Measurements from ENCODE around the gene ACSS2.

ACSS2 gene

DNA sequence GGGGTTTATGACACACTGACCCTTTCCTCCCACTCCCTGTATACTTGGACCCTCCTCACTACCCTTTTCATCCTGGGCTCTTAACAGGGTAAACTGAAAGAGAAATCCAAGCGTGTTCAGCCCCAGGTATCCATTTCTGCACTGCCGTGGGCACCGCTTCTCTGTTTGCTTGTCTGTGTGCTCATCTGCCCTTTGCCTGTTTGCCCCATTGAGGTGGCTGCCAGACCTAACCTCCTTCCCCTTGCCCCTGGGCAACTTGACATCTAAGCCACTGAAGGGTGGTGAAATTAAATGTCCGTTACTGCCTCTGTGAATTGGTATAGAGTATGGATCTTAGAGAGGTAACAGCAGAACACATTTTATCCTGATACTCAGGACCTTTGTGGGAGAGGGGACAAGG lies 38.7 kb downstream of the ACSS2 start:
- H3K4me3 ChIP-seq (ENCODE audit: low read depth, low read length) = no peak overlapping the region
- POLR2A ChIA-PET = no interaction called here
- DNase-seq (ENCODE audit: low read depth, low spot score) = no peak
- TF ChIP-seq CTCF (IDR thresholded peaks at IDR 0.05; ENCODE audit: insufficient read depth, low read length, missing control alignments) = no peak
- CTCF ChIA-PET = interaction anchor here (0.9 kb wide), 1 partner anchor 10 kb away, joined by 3 read pairs; no protein-coding TSS in a partner anchor

DNA sequence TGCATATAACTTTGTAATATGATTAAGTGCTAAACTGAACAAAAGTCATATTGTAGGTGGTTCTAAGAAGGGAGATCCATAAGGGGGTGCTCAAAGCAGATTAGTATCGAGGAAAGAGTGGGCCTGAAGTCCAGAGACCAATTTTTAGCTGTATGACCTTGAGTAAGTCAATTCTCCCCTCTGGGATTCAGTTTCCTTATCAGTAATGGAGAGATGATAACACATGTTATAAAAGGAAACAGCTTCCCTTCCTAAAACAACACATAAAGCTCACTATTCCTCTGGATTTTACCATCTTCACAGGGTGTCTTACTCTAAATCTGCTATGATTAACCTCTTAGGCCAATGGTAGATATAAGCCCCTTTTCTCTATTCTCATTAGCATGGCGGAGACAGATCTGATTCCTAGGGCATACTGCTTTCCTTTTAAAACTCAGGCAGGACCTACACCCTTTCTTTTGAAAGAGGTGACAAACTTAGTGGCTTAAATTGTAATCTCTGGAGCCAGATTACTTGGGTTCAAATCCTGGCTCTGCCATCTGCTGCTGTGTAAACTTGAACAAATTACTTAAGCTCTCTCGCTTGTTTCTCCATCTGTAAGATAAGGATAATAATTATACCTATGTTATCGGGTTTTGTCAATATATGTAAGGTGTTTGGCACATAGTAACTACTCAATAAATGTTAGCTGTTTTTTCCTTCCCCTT lies 39.5 kb downstream of the ACSS2 start:
- CTCF ChIA-PET = no interaction called here
- POLR2A ChIA-PET = no interaction called here
- no peak for DNase-seq (ENCODE audit: low read depth, low spot score)
- no peak for TF ChIP-seq CTCF (IDR thresholded peaks at IDR 0.05; ENCODE audit: insufficient read depth, low read length, missing control alignments)
- no peak overlapping the region for H3K4me3 ChIP-seq (ENCODE audit: low read depth, low read length)

GRCh38 chr20:34916774-34917354 lies 40.5 kb downstream of the ACSS2 start:
- no peak for TF ChIP-seq CTCF (IDR thresholded peaks at IDR 0.05; ENCODE audit: insufficient read depth, low read length, missing control alignments)
- no peak for DNase-seq (ENCODE audit: low read depth, low spot score)
- H3K4me3 ChIP-seq (ENCODE audit: low read depth, low read length) = no peak overlapping the region
- POLR2A ChIA-PET = no interaction called here
- CTCF ChIA-PET = interaction anchor here (0.7 kb wide), 1 partner anchor 24 kb away, joined by 3 read pairs; no protein-coding TSS in a partner anchor

GRCh38 chr20:34920055-34920454 lies 43.6 kb downstream of the ACSS2 start:
- CTCF ChIA-PET = no interaction called here
- POLR2A ChIA-PET = no interaction called here

DNA sequence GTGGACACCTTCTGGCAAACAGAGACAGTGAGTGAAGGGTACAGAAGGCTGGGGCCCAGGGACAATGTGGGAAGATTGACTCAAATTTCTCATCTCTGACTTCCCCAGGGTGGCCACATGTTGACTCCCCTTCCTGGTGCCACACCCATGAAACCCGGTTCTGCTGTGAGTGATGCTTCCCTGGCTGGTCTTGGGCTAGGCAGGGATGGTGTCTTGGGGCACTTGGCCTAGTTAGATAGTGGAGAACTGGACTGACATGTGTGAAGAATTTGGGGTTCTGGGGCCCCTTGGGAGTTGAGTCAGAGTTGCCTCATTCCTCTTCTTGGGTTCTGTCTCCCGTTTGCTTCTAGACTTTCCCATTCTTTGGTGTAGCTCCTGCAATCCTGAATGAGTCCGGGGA lies 45.0 kb downstream of the ACSS2 start:
- ChIA-PET CTCF (interaction anchor here (1.6 kb wide), 1 partner anchor 47 kb away, joined by 3 read pairs; no protein-coding TSS in a partner anchor), POLR2A (no interaction called here)
- H3K4me3 ChIP-seq (ENCODE audit: low read depth, low read length) = no peak overlapping the region
- DNase-seq (ENCODE audit: low read depth, low spot score) = no peak
- no peak for TF ChIP-seq CTCF (IDR thresholded peaks at IDR 0.05; ENCODE audit: insufficient read depth, low read length, missing control alignments)

More at GRCh38 chr20:34920055-34920454, 43.6 kb downstream of the ACSS2 start:
- no peak for DNase-seq (ENCODE audit: low read depth, low spot score)
- no peak for TF ChIP-seq CTCF (IDR thresholded peaks at IDR 0.05; ENCODE audit: insufficient read depth, low read length, missing control alignments)
- H3K4me3 ChIP-seq (ENCODE audit: low read depth, low read length) = no peak overlapping the region

GRCh38 chr20:34922654-34923381 lies 46.4 kb downstream of the ACSS2 start:
- ChIA-PET POLR2A (interaction anchor here (0.6 kb wide), 1 partner anchor 44 kb away, joined by 3 read pairs; no protein-coding TSS in a partner anchor), CTCF (interaction anchor here (1.6 kb wide), 1 partner anchor 49 kb away, joined by 3 read pairs; no protein-coding TSS in a partner anchor)
- TF ChIP-seq CTCF (IDR thresholded peaks at IDR 0.05; ENCODE audit: insufficient read depth, low read length, missing control alignments) = no peak
- no peak for DNase-seq (ENCODE audit: low read depth, low spot score)
- H3K4me3 ChIP-seq (ENCODE audit: low read depth, low read length) = no peak overlapping the region

Measured in AG04449 (cell line).